NCI-H1048 (cell line): ENCODE results near the gene SYNE1.

Experiments
- DNase-seq: peaks from one replicate; lab custom pipeline; 2025; lab: John Stamatoyannopoulos, UW

The SYNE1 gene

DNA sequence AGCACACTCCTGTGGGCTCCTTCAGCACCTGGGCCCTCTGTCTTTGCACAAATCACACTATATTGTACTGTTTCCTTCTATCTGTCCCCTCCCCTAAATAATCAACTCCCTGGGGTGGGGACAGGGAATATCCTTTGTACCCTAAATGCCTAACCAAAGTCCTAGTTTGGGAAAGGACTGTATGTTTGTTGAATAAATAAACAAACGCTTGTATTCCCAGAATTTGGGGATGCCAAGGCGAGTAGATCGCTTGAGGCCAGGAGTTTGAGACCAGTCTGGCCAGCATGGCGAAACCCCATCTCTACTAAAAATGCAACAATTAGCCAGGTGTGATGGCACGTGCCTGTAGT, 322.7 kb downstream of the SYNE1 start:
- no peak for DNase-seq

GRCh38 chr6:152313542-152314482, 323.4 kb downstream of the SYNE1 start:
- DNase-seq = no peak

DNA sequence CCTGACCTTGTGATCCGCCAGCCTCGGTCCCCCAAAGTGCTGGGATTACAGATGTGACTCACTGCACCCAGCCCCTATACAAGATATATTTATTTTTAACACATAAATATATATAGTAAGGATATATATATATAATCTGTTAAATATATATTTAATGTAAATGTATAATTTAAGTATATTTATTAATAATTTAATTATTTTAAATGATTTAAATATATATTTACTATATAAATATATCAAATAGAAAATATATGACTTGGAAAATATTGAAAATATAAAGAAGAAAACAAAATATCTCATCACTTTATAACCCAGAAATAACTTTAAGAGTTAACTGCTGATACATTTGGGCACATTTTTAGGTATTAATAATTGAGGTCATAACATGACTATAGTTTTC, 324.7 kb downstream of the SYNE1 start:
- no peak for DNase-seq

- no peak for DNase-seq
These were observed 326.7 kb downstream of the SYNE1 start for GRCh38 chr6:152310371-152310954.

- DNase-seq = no peak
These were observed 327.5 kb downstream of the SYNE1 start for GRCh38 chr6:152309648-152310047.

DNA sequence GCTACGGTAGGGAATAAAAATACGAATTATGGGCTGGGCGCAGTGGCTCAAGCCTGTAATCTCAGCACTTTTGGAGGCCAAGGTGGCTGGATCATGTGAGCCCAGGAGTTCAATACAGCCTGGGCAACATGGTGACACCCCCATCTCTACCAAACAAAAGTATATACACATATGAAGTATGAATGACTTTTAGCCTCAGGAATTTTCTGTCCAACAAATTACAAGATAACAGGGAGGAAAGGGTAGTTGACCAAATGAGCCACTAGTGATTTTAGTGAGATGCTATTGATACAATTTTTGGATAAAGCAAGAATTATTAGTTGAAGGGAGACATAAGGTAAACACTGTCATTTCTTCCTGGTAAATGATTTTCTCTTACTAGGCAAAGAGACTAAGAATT, 328.2 kb downstream of the SYNE1 start:
- no peak for DNase-seq

GRCh38 chr6:152308306-152308705, 328.9 kb downstream of the SYNE1 start:
- no peak for DNase-seq

DNA sequence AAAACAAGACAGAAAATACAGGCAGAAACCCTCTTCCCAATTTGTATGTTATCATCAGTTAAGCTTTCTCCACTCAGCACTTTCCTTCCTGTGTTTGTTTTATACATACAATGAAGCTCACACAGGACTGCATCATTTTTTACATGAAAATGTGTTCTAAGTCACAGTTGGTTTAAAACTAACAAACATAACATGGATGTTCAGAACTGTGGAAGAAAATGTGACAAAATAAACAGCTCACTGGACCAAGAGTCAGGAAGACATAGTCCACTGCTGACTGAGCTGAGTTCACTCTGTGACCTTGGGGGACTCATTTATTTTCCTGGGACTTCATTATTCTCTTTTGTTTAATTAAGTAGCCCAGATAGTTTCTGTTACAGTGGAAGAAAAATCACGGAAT, 331.5 kb downstream of the SYNE1 start:
- no peak for DNase-seq

- peak; percentile 71 for DNase-seq
These were observed 335.2 kb downstream of the SYNE1 start for GRCh38 chr6:152301765-152302568.

DNA sequence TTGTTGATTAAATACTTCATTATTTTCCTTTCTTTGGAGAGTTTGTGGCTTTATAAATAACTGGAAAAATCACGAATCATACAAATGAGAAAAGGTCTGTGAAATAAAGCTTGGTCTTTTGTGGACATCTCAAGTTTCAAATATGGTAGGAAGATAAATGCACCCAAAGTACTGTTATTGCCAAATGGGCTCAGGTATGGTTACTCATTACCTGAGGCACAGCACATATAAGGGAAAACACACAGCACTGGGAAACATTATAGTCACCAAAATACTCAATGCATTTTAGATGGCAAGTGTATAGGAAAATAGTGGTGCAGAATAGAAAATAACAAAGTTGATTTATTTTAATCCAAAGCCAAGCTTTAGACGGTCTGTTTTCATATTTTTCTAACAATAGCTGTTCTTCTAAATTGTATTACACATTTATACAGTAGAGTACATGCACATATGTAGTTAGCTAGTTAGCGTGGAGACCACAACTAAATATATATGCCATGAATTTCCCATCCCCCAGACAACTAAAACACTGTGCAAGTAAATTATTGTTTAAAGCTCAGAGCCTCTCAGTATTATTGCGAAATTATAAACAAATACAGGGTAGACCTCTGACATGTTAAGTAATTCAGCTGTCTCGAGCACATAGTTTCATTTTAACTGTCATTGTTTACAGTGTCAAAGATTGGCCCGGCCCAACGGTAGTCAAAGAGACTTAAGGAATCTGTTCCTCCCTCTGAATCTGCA, 336.0 kb downstream of the SYNE1 start:
- DNase-seq = no peak

- DNase-seq = no peak
These were observed 336.6 kb downstream of the SYNE1 start for GRCh38 chr6:152300517-152300916.

DNA sequence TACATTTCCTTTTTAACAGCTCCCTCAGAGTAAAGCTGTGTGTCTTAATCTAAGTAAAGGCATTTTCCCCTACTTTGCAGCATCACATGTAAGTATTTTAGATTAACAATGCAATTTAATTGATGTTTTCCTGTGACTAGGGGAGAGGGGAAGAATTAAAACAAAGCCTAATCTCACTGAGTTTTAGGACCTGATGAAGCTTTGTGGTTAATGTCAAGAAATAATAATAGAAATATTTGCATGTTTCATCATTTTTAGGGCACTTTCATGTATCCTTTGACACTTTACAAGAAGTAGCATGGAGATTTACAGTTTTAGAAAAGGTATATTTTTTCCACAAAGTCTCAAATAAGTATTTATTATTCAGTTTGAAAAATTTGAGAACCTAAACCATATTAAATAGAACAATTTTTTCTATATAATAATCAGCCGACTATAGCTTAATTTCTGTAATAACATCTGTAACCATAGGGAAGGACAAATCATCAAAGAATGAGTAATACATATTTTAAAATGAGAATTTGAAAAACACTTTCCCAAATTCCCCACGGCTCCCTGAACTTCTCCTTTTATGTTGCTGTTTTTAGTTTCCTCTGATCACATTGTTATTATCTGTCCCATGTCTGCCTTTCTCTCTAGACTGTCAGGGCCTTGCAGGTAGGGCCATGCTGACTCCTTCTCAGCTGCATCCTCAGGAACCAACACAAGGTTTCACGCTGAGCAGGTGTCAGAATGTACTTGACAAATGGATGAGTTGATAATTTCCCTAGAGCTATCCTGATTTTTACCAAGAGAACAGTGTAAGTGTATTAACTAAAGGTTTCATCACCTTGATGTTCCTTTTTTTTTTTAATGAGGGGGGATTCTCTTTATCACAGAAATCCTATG, 338.1 kb downstream of the SYNE1 start:
- DNase-seq = no peak

- DNase-seq = no peak
These were observed 339.0 kb downstream of the SYNE1 start for GRCh38 chr6:152298055-152298647.

DNA sequence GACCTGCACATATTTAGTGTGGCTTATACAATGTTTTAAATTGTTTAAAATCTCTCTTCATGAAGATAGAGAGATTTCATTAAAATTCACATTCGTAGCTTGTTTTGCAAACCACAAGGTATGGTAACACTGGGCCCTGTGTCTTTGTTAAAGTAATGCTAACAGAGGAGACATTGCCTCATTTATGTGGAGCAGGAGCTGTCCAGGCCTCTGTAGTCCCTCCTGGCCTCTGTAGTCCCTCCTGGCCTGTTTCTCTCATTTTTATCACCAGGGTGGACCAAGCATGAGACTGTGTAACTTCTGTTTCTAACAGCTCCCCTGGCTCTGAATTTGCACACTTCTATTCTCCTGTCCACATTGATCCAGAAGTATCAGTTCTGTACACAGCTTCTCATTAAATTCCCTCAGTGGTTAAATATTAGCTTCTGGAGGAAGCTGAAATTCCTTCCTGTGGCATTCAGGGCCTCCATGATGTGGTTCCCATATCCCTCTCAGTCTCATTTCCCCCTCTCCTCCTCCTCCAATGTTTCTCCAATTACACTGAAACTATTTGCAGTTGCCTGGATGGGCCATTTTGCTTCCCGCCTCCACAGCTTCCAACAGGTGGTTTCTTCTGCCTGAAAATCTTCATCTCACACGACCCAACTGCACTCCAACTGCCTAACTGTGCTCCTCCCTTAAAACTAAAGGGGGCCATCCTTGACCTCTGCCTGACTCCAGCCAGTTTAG, 340.4 kb downstream of the SYNE1 start:
- DNase-seq = no peak

- no peak for DNase-seq
These were observed 341.2 kb downstream of the SYNE1 start for GRCh38 chr6:152295920-152296319.

DNA sequence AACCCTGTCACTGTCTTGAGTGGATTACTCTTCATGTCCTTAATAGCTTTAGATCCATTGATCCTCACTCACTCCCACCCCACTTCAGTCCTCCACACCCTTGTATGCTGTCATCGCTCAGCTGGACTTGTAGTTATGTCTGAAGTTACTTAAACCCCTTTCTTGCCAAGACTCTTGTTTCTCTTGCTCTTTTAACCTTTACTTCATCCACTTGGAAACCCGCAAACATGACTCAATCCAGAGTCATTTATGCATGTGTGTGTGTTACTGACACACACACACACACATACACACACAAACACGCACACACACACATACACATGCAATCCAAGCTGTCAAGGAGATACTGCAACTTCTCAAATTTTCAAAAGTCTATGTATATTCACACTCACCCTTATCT, 341.8 kb downstream of the SYNE1 start:
- no peak for DNase-seq

DNA sequence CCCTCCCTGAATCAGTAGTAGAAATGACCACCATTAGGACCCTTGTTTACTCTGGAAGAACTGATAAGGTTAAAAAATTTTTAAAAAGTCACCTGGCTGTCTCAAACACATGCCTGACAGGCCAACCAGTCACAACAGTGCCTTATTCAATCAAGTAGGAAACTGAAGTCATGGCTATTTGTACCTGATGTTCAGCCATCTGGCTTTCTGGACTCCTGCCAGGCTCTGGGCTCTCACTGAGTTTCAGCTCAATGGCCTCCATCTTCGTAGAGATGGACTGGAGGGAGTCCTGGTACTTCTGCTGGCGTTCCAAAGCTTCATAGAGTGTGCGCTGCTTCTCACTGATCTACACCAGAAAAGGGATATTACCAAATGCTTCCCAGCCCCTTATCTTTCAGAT, 343.8 kb downstream of the SYNE1 start:
- no peak for DNase-seq

GRCh38 chr6:152292555-152292954, 344.6 kb downstream of the SYNE1 start:
- DNase-seq = no peak

DNA sequence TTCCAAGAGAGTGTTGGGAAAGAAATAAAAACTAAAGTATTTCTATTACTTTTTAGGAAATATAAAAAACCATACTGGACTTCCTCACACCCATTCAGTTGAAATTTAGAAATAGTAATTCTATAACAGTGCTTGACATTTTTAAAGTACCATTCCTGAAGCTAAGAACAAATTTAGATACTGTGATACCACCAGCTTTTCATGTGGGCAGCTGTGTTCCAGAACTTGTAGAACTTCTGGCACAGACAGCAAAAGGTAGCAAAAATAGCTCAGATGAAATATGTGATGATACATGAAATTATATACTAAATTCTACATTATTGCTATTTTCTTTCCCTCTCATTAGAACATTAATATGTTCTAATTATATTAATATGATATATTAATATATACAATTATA, 346.5 kb downstream of the SYNE1 start:
- DNase-seq = no peak

GRCh38 chr6:152277826-152278329, 359.3 kb downstream of the SYNE1 start:
- no peak for DNase-seq
